HCT116 (cell line): ENCODE measurements around the gene EPHX1. TPM values are rescaled to one million over a fixed set of nuclear protein-coding genes. Genes with fewer than 3 reads are reported as not detected.

Source experiments
- ATAC-seq: fragments of 200-7000 bp; cut with Tn5 transposase; 2 replicates; pipeline ENCODE4 v1.9.1; 2020; ENCODE audit warnings: mild to moderate bottlenecking, moderate library complexity
- BruUV-seq: library from RNA; stranded (reverse); fragments of 400-500 nt; replicated peaks from 2 replicates; lab custom pipeline; 2021; lab: Mats Ljungman, UMichigan
- CTCF ChIA-PET: fragments of 300-600 bp; sonication (Branson Sonifier 250); formaldehyde crosslinking; loops from one replicate; lab custom pipeline; 2021; ENCODE audit warnings: antibody characterized with exemption; lab: Charles Lee
- POLR2A ChIA-PET: fragments of 300-600, 350-600 bp; sonication (Branson Sonifier 250); formaldehyde crosslinking; loops from one replicate; lab custom pipeline; 2021; ENCODE audit warnings: antibody characterized with exemption; lab: Charles Lee
- RAD21 ChIA-PET, 2 experiments: fragments of 300-600 bp; sonication (Branson Sonifier 250); formaldehyde crosslinking; loops; one replicate each; lab custom pipeline; 2023; ENCODE audit warnings: low total read pairs in 2 of 2; ENCODE audit not compliant: uncharacterized antibody in 2 of 2, unreplicated experiment in 2 of 2, low non-redundant PET in 1 of 2; lab: Charles Lee
- DNase-seq: peaks from one replicate; pipeline ENCODE4 v3.0.0-alpha.2; 2010; ENCODE audit warnings: low read depth, low spot score
- H2AFZ ChIP-seq: fragments of 200-600 bp; shearing (Covaris generic), sonication (generic); 2 replicates; pipeline ENCODE4 v1.6.1; 2017; ENCODE audit warnings: low read depth, mixed run types, mixed read lengths, antibody characterized with exemption, low read length; ENCODE audit not compliant: poor library complexity, severe bottlenecking
- H3K27ac ChIP-seq: 2 replicates; pipeline ENCODE4 v1.5.1; 2012; ENCODE audit warnings: low read depth, low read length
- H3K27me3 ChIP-seq: fragments of 200-600 bp; sonication (generic); 2 replicates; pipeline ENCODE4 v1.6.1; 2016; ENCODE audit warnings: mixed run types, low read length, mixed read lengths; ENCODE audit not compliant: insufficient read depth
- H3K36me3 ChIP-seq, 2 experiments: fragments of 200-500 bp in 1 of 2; fragments of 200-600 bp in 1 of 2; sonication (Bioruptor generic) in 1 of 2; sonication (generic) in 1 of 2; 2 replicates each; pipeline versions ENCODE4 v1.5.1 to v1.6.1; 2014 to 2016; ENCODE audit warnings: low read length in 2 of 2, inconsistent platforms in 1 of 2, mixed read lengths in 1 of 2, mixed run types in 1 of 2; ENCODE audit not compliant: insufficient read depth in 2 of 2, control insufficient read depth in 1 of 2
- H3K4me1 ChIP-seq, 2 experiments: fragments of 200-600 bp in 1 of 2; sonication (generic) in 1 of 2; 2 replicates each; pipeline versions ENCODE4 v1.5.1 to v1.6.1; 2012 to 2017; ENCODE audit warnings: low read length in 2 of 2, inconsistent platforms in 1 of 2, mild to moderate bottlenecking in 1 of 2, mixed read lengths in 1 of 2, mixed run types in 1 of 2, moderate library complexity in 1 of 2; ENCODE audit not compliant: insufficient read depth in 2 of 2, control insufficient read depth in 1 of 2
- H3K4me2 ChIP-seq: fragments of 200-600 bp; sonication (generic); 2 replicates; pipeline ENCODE4 v1.6.1; 2017; ENCODE audit warnings: mixed run types, low read length, mixed read lengths
- H3K4me3 ChIP-seq, 2 experiments: fragments of 200-600 bp in 1 of 2; sonication (generic) in 1 of 2; replicated peaks in 1 of 2; 2 replicates each; pipeline ENCODE4 v1.5.1; 2011 to 2016; ENCODE audit warnings: low read length in 2 of 2, control low read depth in 1 of 2, low read depth in 1 of 2, mild to moderate bottlenecking in 1 of 2, mixed read lengths in 1 of 2, mixed run types in 1 of 2
- H3K79me2 ChIP-seq: fragments of 200-600 bp; sonication (generic); 2 replicates; pipeline ENCODE4 v1.6.1; 2017; ENCODE audit warnings: mild to moderate bottlenecking, mixed run types, low read length, moderate library complexity, mixed read lengths; ENCODE audit not compliant: insufficient read depth
- H3K9ac ChIP-seq: fragments of 200-600 bp; sonication (generic); 2 replicates; pipeline ENCODE4 v1.6.1; 2016; ENCODE audit warnings: low read length, mixed read lengths
- H3K9me2 ChIP-seq: fragments of 200-600 bp; sonication (generic), shearing (Covaris generic); 2 replicates; pipeline ENCODE4 v1.6.1; 2017; ENCODE audit warnings: mixed run types, mild to moderate bottlenecking, moderate library complexity; ENCODE audit not compliant: insufficient read depth
- H3K9me3 ChIP-seq, 2 experiments: fragments of 200-500 bp in 1 of 2; fragments of 200-600 bp in 1 of 2; sonication (Bioruptor generic) in 1 of 2; sonication (generic) in 1 of 2; 2 replicates each; pipeline ENCODE4 v1.6.1; 2014 to 2017; ENCODE audit warnings: low read length in 2 of 2, mixed read lengths in 2 of 2, inconsistent platforms in 1 of 2, low read depth in 1 of 2, mild to moderate bottlenecking in 1 of 2, mixed run types in 1 of 2, moderate library complexity in 1 of 2; ENCODE audit not compliant: control insufficient read depth in 1 of 2, insufficient read depth in 1 of 2
- H4K20me1 ChIP-seq: fragments of 200-600 bp; sonication (generic), shearing (Covaris generic); 2 replicates; pipeline ENCODE4 v1.6.1; 2017; ENCODE audit warnings: mixed run types, mild to moderate bottlenecking, moderate library complexity; ENCODE audit not compliant: insufficient read depth
- CTCF ChIP-seq, 3 experiments: fragments of 200-600 bp in 1 of 3; sonication (generic) in 1 of 3; IDR thresholded peaks in 2 of 3; conservative IDR thresholded peaks in 1 of 3; 2 replicates each; pipeline ENCODE4 v1.5.1; 2012 to 2017; ENCODE audit warnings: low read depth in 2 of 3, low read length in 2 of 3, antibody characterized with exemption in 1 of 3, borderline replicate concordance in 1 of 3, control low read depth in 1 of 3, mild to moderate bottlenecking in 1 of 3, mixed read lengths in 1 of 3, mixed run types in 1 of 3, moderate library complexity in 1 of 3; ENCODE audit not compliant: insufficient read depth in 1 of 3
- ELF1 ChIP-seq: IDR thresholded peaks from 2 replicates; pipeline ENCODE4 v1.6.1; 2012; ENCODE audit warnings: low read depth, borderline replicate concordance
- FOSL1 ChIP-seq: IDR thresholded peaks from 2 replicates; pipeline ENCODE4 v1.6.1; 2012; ENCODE audit warnings: low read depth
- JUND ChIP-seq: IDR thresholded peaks from 2 replicates; pipeline ENCODE4 v1.6.1; 2012
- MAX ChIP-seq: IDR thresholded peaks from 2 replicates; pipeline ENCODE4 v1.6.1; 2012
- POLR2AphosphoS5 ChIP-seq: IDR thresholded peaks from 2 replicates; pipeline ENCODE4 v1.6.1; 2011; ENCODE audit warnings: mild to moderate bottlenecking, low read depth, low read length, moderate library complexity
- REST ChIP-seq: IDR thresholded peaks from 2 replicates; pipeline ENCODE4 v1.6.1; 2012; ENCODE audit warnings: low read depth
- TCF7L2 ChIP-seq: IDR thresholded peaks from 2 replicates; pipeline ENCODE4 v1.7.0; 2011; ENCODE audit warnings: borderline replicate concordance, inconsistent platforms; ENCODE audit not compliant: insufficient read depth, insufficient read length; ENCODE audit errors: extremely low read depth
- ZBTB33 ChIP-seq: IDR thresholded peaks from 2 replicates; pipeline ENCODE4 v1.6.1; 2011; ENCODE audit warnings: mild to moderate bottlenecking, low read length, moderate library complexity; ENCODE audit not compliant: insufficient replicate concordance; ENCODE audit errors: extremely low read depth
- intact Hi-C: fragments of 100-400 bp; cut with micrococcal nuclease; formaldehyde crosslinking; loops from 2 replicates; pipeline ENCODE4 v1.10.0; 2022
- total RNA-seq: library from RNA; stranded (reverse); gene quantifications from one replicate; pipeline ENCODE4 v1.2.1, GENCODE V29; 2021; ENCODE audit not compliant: unreplicated experiment

EPHX1 gene
- total RNA-seq, 1 experiment from 2014 or later, result 44.6 TPM

- no peak overlapping the region for H2AFZ ChIP-seq
- ChIA-PET RAD21 (no interaction called here), CTCF (interaction anchor here (0.6 kb wide), 1 partner anchor 87 kb away, joined by 3 read pairs; no protein-coding TSS in a partner anchor), POLR2A (interaction anchor here (1.4 kb wide), 1 partner anchor 11 kb away, joined by 3 read pairs; no protein-coding TSS in a partner anchor)
- intact Hi-C loops, result loop anchor here (10.0 kb wide), 1 partner anchor 115 kb away; the partner anchor contains the start of gene SRP9
- no peaks in the 10 kb centered on the region for H3K9me2 ChIP-seq
- H3K4me2 ChIP-seq, result no peak overlapping the region
- no peak overlapping the region for H3K27ac ChIP-seq
- H3K36me3 ChIP-seq, result no peaks in the 10 kb centered on the region
- H4K20me1 ChIP-seq, result no peaks in the 10 kb centered on the region
- no peaks in the 10 kb centered on the region for H3K79me2 ChIP-seq
- peaks cover 0 to 15% of the 10 kb centered on the region in 2 experiments; a peak in 2 of 4 replicates for H3K4me1 ChIP-seq
- BruUV-seq, result no TSS peak
- no peak overlapping the region for H3K4me3 ChIP-seq
- ATAC-seq (no peak), DNase-seq (no peak)
- H3K9ac ChIP-seq, result no peak overlapping the region
- no peaks in the 10 kb centered on the region for H3K27me3 ChIP-seq
- H3K9me3 ChIP-seq, result no peaks in the 10 kb centered on the region
- TF ChIP-seq CTCF (IDR thresholded peaks at IDR 0.05 in 2 of 3, conservative IDR thresholded peaks at IDR 0.05 in 1 of 3; ENCODE audit: borderline replicate concordance in 1 of 3, insufficient read depth in 1 of 3, low read depth in 2 of 3, low read length in 2 of 3), result no peak
- TF ChIP-seq TCF7L2, result no peak
- no peak for TF ChIP-seq JUND
- no peak for TF ChIP-seq ELF1
- no peak for TF ChIP-seq REST
- no peak for TF ChIP-seq MAX
- TF ChIP-seq FOSL1, result no peak
- no peak for TF ChIP-seq ZBTB33
- TF ChIP-seq POLR2AphosphoS5, result no peak
Observed at GRCh38 chr1:225889743-225890142, 79.8 kb downstream of the EPHX1 start.
